Stomach (tissue), 4 donors: ENCODE results near the gene LRRC46.

ENCODE experiments used
- EP300 ChIP-seq: sonication (generic); formaldehyde crosslinking; IDR thresholded peaks from one replicate; pipeline ENCODE4 v1.6.1; 2017; ENCODE audit warnings: antibody characterized with exemption
- POLR2A ChIP-seq, 4 donors: fragments of 450-650 bp; IDR thresholded peaks; one replicate each; pipeline ENCODE4 v1.6.1; 2016; ENCODE audit warnings: antibody characterized with exemption in 4 of 4, control low read depth in 2 of 4, mild to moderate bottlenecking in 1 of 4, moderate library complexity in 1 of 4
- POLR2AphosphoS5 ChIP-seq, 3 donors: sonication (generic); formaldehyde crosslinking; IDR thresholded peaks; one replicate each; pipeline ENCODE4 v1.6.1; 2016; ENCODE audit warnings: antibody characterized with exemption in 3 of 3
- TF ChIP-seq, protein P1 (sequence below), 7 experiments: fragments of 450-650 bp in 4 of 7; fragments of 200-600 bp in 3 of 7; sonication (generic) in 3 of 7; IDR thresholded peaks; one replicate each; pipeline ENCODE4 v1.5.1; 2016 to 2019; ENCODE audit warnings: antibody characterized with exemption in 7 of 7, control low read depth in 2 of 7, mild to moderate bottlenecking in 1 of 7

DNA sequence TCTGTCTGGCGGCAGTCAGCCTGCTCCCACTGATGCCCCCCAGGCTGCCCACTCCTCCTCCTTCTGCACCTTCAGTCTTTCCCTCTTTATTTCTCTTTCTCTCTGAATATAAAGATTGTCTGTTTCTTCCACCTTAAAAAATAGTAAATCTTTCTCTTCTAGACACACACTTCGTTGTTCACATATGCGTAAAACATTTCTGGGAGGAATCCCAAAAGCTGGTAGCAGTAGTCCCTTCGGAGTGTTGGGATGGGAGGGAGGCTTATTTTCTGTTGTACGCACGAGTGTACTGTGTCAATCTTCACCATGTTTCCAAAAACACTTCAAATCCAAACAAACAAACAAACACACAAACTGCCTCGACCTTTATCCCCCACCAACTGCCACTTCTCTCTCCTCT lies 19.8 kb upstream of the LRRC46 start:
- TF ChIP-seq POLR2A (IDR thresholded peaks at IDR 0.05) (no peak), POLR2AphosphoS5 (IDR thresholded peaks at IDR 0.05) (no peak), EP300 (no peak)
- TF ChIP-seq, protein P1, sequence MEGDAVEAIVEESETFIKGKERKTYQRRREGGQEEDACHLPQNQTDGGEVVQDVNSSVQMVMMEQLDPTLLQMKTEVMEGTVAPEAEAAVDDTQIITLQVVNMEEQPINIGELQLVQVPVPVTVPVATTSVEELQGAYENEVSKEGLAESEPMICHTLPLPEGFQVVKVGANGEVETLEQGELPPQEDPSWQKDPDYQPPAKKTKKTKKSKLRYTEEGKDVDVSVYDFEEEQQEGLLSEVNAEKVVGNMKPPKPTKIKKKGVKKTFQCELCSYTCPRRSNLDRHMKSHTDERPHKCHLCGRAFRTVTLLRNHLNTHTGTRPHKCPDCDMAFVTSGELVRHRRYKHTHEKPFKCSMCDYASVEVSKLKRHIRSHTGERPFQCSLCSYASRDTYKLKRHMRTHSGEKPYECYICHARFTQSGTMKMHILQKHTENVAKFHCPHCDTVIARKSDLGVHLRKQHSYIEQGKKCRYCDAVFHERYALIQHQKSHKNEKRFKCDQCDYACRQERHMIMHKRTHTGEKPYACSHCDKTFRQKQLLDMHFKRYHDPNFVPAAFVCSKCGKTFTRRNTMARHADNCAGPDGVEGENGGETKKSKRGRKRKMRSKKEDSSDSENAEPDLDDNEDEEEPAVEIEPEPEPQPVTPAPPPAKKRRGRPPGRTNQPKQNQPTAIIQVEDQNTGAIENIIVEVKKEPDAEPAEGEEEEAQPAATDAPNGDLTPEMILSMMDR (IDR thresholded peaks at IDR 0.05): no peak
